ENCODE results near the gene TMEM141. TPM values are rescaled to one million over a fixed set of nuclear protein-coding genes. Genes with fewer than 3 reads are reported as not detected.

TMEM141 gene
- polyA plus RNA-seq, 1 donor from 2014 or later: 30.1 TPM

DNA sequence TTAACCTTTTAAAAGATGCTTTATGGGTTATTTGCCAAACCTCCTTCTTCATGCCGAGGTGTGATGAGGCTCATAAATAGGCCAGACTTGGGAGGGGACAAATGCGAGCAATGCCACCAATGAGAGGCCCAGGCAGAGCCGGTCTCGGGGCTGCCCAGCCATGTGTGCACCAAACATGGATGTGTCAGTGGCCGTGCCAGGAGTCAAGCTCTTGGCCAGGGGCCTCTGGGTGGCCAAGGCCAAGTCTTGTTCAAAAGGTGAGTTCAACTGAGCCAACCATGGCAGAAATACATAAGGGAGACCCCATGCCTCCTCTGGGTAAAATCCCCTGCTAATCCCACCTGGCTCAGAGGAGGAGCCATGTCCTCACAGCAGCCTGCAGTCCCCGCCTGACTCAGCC, 16.0 kb upstream of the TMEM141 start:
- no peak for TF ChIP-seq EP300 (conservative IDR thresholded peaks at IDR 0.05; ENCODE audit: poor library complexity, severe bottlenecking)
- no peak for TF ChIP-seq POLR2AphosphoS5 (IDR thresholded peaks at IDR 0.05)
- TF ChIP-seq, protein P1, sequence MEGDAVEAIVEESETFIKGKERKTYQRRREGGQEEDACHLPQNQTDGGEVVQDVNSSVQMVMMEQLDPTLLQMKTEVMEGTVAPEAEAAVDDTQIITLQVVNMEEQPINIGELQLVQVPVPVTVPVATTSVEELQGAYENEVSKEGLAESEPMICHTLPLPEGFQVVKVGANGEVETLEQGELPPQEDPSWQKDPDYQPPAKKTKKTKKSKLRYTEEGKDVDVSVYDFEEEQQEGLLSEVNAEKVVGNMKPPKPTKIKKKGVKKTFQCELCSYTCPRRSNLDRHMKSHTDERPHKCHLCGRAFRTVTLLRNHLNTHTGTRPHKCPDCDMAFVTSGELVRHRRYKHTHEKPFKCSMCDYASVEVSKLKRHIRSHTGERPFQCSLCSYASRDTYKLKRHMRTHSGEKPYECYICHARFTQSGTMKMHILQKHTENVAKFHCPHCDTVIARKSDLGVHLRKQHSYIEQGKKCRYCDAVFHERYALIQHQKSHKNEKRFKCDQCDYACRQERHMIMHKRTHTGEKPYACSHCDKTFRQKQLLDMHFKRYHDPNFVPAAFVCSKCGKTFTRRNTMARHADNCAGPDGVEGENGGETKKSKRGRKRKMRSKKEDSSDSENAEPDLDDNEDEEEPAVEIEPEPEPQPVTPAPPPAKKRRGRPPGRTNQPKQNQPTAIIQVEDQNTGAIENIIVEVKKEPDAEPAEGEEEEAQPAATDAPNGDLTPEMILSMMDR (IDR thresholded peaks at IDR 0.05; ENCODE audit: poor library complexity, severe bottlenecking): no peak
- TF ChIP-seq EZH2 (IDR thresholded peaks at IDR 0.05; ENCODE audit: borderline replicate concordance, insufficient read depth, low read length, poor library complexity, severe bottlenecking): no peak
- TF ChIP-seq, protein P2, sequence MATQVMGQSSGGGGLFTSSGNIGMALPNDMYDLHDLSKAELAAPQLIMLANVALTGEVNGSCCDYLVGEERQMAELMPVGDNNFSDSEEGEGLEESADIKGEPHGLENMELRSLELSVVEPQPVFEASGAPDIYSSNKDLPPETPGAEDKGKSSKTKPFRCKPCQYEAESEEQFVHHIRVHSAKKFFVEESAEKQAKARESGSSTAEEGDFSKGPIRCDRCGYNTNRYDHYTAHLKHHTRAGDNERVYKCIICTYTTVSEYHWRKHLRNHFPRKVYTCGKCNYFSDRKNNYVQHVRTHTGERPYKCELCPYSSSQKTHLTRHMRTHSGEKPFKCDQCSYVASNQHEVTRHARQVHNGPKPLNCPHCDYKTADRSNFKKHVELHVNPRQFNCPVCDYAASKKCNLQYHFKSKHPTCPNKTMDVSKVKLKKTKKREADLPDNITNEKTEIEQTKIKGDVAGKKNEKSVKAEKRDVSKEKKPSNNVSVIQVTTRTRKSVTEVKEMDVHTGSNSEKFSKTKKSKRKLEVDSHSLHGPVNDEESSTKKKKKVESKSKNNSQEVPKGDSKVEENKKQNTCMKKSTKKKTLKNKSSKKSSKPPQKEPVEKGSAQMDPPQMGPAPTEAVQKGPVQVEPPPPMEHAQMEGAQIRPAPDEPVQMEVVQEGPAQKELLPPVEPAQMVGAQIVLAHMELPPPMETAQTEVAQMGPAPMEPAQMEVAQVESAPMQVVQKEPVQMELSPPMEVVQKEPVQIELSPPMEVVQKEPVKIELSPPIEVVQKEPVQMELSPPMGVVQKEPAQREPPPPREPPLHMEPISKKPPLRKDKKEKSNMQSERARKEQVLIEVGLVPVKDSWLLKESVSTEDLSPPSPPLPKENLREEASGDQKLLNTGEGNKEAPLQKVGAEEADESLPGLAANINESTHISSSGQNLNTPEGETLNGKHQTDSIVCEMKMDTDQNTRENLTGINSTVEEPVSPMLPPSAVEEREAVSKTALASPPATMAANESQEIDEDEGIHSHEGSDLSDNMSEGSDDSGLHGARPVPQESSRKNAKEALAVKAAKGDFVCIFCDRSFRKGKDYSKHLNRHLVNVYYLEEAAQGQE (IDR thresholded peaks at IDR 0.05; ENCODE audit: borderline replicate concordance): no peak
- no peak for TF ChIP-seq TAF1 (IDR thresholded peaks at IDR 0.05; ENCODE audit: low read depth)
- TF ChIP-seq SMC3 (conservative IDR thresholded peaks at IDR 0.05; ENCODE audit: poor library complexity): no peak
- no peak for TF ChIP-seq RAD21 (conservative IDR thresholded peaks at IDR 0.05)
- no peak for TF ChIP-seq MXI1 (conservative IDR thresholded peaks at IDR 0.05; ENCODE audit: poor library complexity, severe bottlenecking)
- Histone ChIP-seq H3K4me2 (ENCODE audit: low read length) (no peak overlapping the region), H3K27ac (ENCODE audit: low read length) (no peak overlapping the region), H2AFZ (ENCODE audit: low read depth, low read length) (no peak overlapping the region), H3K9me3 (ENCODE audit: low read length) (no peaks in the 10 kb centered on the region), H3K4me3 (ENCODE audit: low read length) (no peak overlapping the region), H3K27me3 (ENCODE audit: insufficient read depth, low read depth, low read length) (no peaks in the 10 kb centered on the region), H3K79me2 (replicated peaks; ENCODE audit: insufficient read depth, low read length) (no peaks in the 10 kb centered on the region), H3K36me3 (ENCODE audit: insufficient read depth, low read length) (no peaks in the 10 kb centered on the region), H4K20me1 (ENCODE audit: insufficient read depth) (no peaks in the 10 kb centered on the region), H3K9ac (ENCODE audit: low read length) (no peak overlapping the region), H3F3A (ENCODE audit: insufficient read depth, low read length, poor library complexity, severe bottlenecking) (no peaks in the 10 kb centered on the region), H3K9me2 (ENCODE audit: insufficient read depth, low read length) (no peaks in the 10 kb centered on the region)

DNA sequence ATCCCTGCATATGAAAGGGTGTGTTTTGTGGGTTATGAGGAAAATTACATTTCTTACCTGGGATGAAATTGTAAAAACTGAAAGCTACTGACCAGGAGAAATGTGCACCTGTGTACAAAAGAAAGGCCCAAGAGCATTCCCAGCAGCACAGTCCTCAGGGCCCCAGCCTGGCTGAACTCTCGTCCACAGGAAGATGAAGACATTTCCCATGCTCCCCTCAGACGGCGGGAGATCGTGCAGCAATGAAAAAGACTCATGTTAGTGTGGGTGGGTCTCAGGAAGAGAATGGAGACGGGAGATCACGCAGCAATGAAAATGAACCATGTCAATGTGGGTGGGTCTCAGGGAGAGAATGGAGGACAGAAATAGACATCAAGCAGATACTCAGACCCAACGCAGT, 14.2 kb upstream of the TMEM141 start:
- Histone ChIP-seq H3K27ac (ENCODE audit: low read length) (no peak overlapping the region), H3K9me3 (ENCODE audit: low read length) (no peaks in the 10 kb centered on the region), H3F3A (ENCODE audit: insufficient read depth, low read length, poor library complexity, severe bottlenecking) (no peaks in the 10 kb centered on the region), H3K9me2 (ENCODE audit: insufficient read depth, low read length) (no peaks in the 10 kb centered on the region), H3K9ac (ENCODE audit: low read length) (no peak overlapping the region), H2AFZ (ENCODE audit: low read depth, low read length) (no peak overlapping the region), H4K20me1 (ENCODE audit: insufficient read depth) (no peaks in the 10 kb centered on the region), H3K79me2 (replicated peaks; ENCODE audit: insufficient read depth, low read length) (no peaks in the 10 kb centered on the region), H3K27me3 (ENCODE audit: insufficient read depth, low read depth, low read length) (no peaks in the 10 kb centered on the region), H3K4me2 (ENCODE audit: low read length) (no peak overlapping the region), H3K4me3 (ENCODE audit: low read length) (no peak overlapping the region), H3K36me3 (ENCODE audit: insufficient read depth, low read length) (no peaks in the 10 kb centered on the region)
- TF ChIP-seq, protein P2 (IDR thresholded peaks at IDR 0.05; ENCODE audit: borderline replicate concordance): no peak
- TF ChIP-seq EP300 (conservative IDR thresholded peaks at IDR 0.05; ENCODE audit: poor library complexity, severe bottlenecking) (no peak), SMC3 (conservative IDR thresholded peaks at IDR 0.05; ENCODE audit: poor library complexity) (no peak), POLR2AphosphoS5 (IDR thresholded peaks at IDR 0.05) (no peak), TAF1 (IDR thresholded peaks at IDR 0.05; ENCODE audit: low read depth) (no peak), RAD21 (conservative IDR thresholded peaks at IDR 0.05) (no peak), MXI1 (conservative IDR thresholded peaks at IDR 0.05; ENCODE audit: poor library complexity, severe bottlenecking) (no peak), EZH2 (IDR thresholded peaks at IDR 0.05; ENCODE audit: borderline replicate concordance, insufficient read depth, low read length, poor library complexity, severe bottlenecking) (no peak)
- TF ChIP-seq, protein P1 (IDR thresholded peaks at IDR 0.05; ENCODE audit: poor library complexity, severe bottlenecking): no peak
